ENCODE data around the gene PHACTR1.

Gene PHACTR1

GRCh38 chr6:12992770-12993169 is 276.2 kb downstream of the PHACTR1 start:
- TF ChIP-seq CTCF (IDR thresholded peaks at IDR 0.05; ENCODE audit: control insufficient read depth, extremely low read depth, insufficient read depth) = no peak
- DNase-seq (ENCODE audit: low read depth) = no peak
- no peak overlapping the region for H3K4me3 ChIP-seq (ENCODE audit: low read depth, low read length)

- no peak overlapping the region for H3K4me3 ChIP-seq (ENCODE audit: low read depth, low read length)
- no peak for DNase-seq (ENCODE audit: low read depth)
- no peak for TF ChIP-seq CTCF (IDR thresholded peaks at IDR 0.05; ENCODE audit: control insufficient read depth, extremely low read depth, insufficient read depth)
Measured at GRCh38 chr6:12993283-12993898, 276.8 kb downstream of the PHACTR1 start.

DNA sequence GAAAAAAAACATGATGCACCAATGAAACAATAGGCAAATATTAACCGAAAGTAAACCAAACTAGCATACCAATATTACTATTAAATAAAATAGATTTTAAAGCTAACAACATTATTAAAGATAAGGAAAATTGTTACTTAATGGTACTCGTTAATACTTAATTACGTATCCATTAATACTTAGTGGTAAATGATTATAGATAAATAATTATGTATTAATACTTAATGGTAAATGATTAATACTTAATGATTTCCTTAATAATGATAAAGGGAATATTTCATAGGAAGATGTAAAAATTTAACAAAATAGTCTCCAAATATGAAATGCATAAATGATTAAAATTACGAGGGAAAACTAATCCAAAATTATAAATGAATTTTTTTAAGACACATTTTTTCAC is 278.9 kb downstream of the PHACTR1 start:
- no peak for TF ChIP-seq CTCF (IDR thresholded peaks at IDR 0.05; ENCODE audit: control insufficient read depth, extremely low read depth, insufficient read depth)
- H3K4me3 ChIP-seq (ENCODE audit: low read depth, low read length) = no peak overlapping the region
- DNase-seq (ENCODE audit: low read depth) = no peak

DNA sequence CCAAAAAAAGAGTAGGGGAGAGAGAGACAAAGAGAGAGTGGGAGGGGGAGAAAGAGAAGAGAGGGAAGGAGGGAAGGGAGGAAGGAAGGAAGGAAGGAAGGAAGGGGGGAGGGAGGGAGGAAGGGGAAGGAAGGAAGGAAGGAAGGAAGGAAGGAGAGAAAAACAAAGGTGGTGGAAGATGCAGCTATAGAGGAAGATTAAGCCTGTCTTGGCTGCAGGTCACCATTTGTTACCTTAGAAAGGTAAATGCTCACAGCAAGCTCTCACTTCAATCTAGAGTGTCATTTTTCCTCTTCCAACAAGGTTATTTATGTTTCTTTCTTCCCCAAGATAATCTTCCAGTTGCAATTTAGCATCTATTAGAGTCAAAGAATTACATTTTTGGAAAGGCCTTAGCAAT is 284.0 kb downstream of the PHACTR1 start:
- DNase-seq (ENCODE audit: low read depth) = no peak
- no peak overlapping the region for H3K4me3 ChIP-seq (ENCODE audit: low read depth, low read length)
- TF ChIP-seq CTCF (IDR thresholded peaks at IDR 0.05; ENCODE audit: control insufficient read depth, extremely low read depth, insufficient read depth) = no peak

DNA sequence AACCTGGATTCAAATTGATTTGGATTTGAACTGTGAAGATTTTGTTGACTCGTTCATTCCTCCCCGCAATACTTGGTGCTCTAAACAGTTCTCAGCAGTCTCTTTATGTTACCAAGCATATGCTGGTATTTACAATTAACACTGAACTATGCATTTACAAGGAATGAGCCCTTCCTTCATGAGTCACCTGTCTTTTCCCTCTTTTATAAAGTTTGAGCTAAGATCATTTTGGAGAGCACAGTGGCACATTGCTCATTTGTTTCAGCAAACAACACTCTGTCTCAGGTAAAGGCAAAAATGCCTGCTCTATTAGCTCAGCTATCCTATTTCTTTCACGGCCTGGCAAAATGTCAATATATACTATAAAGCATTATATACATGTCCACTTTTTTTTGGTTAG is 285.4 kb downstream of the PHACTR1 start:
- DNase-seq (ENCODE audit: low read depth) = no peak
- H3K4me3 ChIP-seq (ENCODE audit: low read depth, low read length) = no peak overlapping the region
- no peak for TF ChIP-seq CTCF (IDR thresholded peaks at IDR 0.05; ENCODE audit: control insufficient read depth, extremely low read depth, insufficient read depth)

DNA sequence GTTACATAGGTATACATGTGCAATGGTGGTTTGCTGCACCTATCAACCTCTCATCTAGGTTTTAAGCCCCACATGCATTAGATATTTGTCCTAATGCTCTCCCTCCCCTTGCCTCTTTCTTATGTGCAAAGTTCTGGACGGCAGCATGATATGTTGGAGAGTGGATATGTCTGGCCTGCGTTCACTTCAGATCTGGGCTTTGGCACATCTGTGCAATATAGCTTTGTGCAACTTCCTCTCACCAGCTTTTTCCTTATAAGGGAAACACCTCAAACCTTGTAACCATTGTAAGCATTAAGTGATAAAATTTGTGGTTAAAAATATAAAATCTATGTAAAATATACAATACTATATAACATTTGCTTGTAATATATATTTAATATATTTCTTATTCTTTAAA is 288.0 kb downstream of the PHACTR1 start:
- H3K4me3 ChIP-seq (ENCODE audit: low read depth, low read length) = no peak overlapping the region
- no peak for TF ChIP-seq CTCF (IDR thresholded peaks at IDR 0.05; ENCODE audit: control insufficient read depth, extremely low read depth, insufficient read depth)
- DNase-seq (ENCODE audit: low read depth) = no peak

DNA sequence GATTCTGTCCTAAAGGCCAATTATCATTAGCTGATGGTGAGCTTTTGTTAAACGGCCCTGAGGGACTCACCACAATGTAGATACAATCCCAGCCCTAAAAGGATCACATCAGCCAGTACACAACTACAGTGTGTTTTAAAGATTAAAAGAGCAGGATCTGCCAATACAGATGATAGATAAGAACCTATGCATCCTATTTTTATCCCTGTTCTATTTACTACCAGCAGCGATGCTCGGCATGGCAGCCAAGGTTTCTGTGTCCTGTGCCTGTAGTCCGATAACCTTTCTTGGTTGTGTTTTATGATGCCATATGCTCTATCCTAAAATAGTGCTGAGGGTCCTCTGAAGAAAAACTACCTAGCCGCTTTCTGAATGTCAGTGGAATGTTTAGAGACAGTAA is 289.4 kb downstream of the PHACTR1 start:
- TF ChIP-seq CTCF (IDR thresholded peaks at IDR 0.05; ENCODE audit: control insufficient read depth, extremely low read depth, insufficient read depth) = no peak
- DNase-seq (ENCODE audit: low read depth) = peak; percentile 55
- no peak overlapping the region for H3K4me3 ChIP-seq (ENCODE audit: low read depth, low read length)

Data from LNCaP clone FGC (cell line).